CD14-positive monocyte (primary cell): ENCODE data around the gene MMAB. TPM values are rescaled to one million over a fixed set of nuclear protein-coding genes. Genes with fewer than 3 reads are reported as not detected.

Experiments
- DNase-seq, 3 donors: peaks; one replicate each; pipeline ENCODE4 v3.0.0-alpha.2; 2011 to 2022
- H2AFZ ChIP-seq: 2 replicates; pipeline ENCODE4 v1.6.0; 2012; ENCODE audit warnings: mild to moderate bottlenecking, low read depth, low read length, inconsistent platforms; ENCODE audit not compliant: insufficient read depth, poor library complexity, severe bottlenecking
- H3K27ac ChIP-seq, 2 donors: 1 replicate in 1 of 2; 2 replicates in 1 of 2; pipeline ENCODE4 v1.5.1; 2012 to 2013; ENCODE audit warnings: low read length in 2 of 2, control low read depth in 1 of 2, inconsistent platforms in 1 of 2, low read depth in 1 of 2, mild to moderate bottlenecking in 1 of 2
- H3K27me3 ChIP-seq, 2 donors: one replicate each; pipeline versions ENCODE4 v1.6.0 to v1.6.1; 2011 to 2013; ENCODE audit warnings: low read length in 2 of 2; ENCODE audit not compliant: control insufficient read depth in 2 of 2, insufficient read depth in 2 of 2
- H3K36me3 ChIP-seq, 2 donors: replicated peaks in 1 of 2; 1 replicate in 1 of 2; 2 replicates in 1 of 2; pipeline versions ENCODE4 v1.5.1 to v1.6.1; 2012 to 2013; ENCODE audit warnings: low read length in 2 of 2, control low read depth in 1 of 2, inconsistent platforms in 1 of 2, mild to moderate bottlenecking in 1 of 2; ENCODE audit not compliant: insufficient read depth in 2 of 2, control insufficient read depth in 1 of 2
- H3K4me1 ChIP-seq, 2 donors: 1 replicate in 1 of 2; 2 replicates in 1 of 2; pipeline versions ENCODE4 v1.5.1 to v1.6.1; 2012 to 2013; ENCODE audit warnings: low read length in 2 of 2, control low read depth in 1 of 2, inconsistent platforms in 1 of 2, mild to moderate bottlenecking in 1 of 2, moderate library complexity in 1 of 2; ENCODE audit not compliant: insufficient read depth in 2 of 2, control insufficient read depth in 1 of 2
- H3K4me2 ChIP-seq: replicated peaks from 2 replicates; pipeline ENCODE3; 2012; ENCODE audit warnings: low read length, moderate library complexity, mild to moderate bottlenecking; ENCODE audit not compliant: poor library complexity, severe bottlenecking; ENCODE audit errors: extremely low read depth
- H3K4me3 ChIP-seq, 3 experiments: fragments of 200-600 bp in 1 of 3; sonication (generic) in 1 of 3; replicated peaks in 1 of 3; 1 replicate in 2 of 3; 2 replicates in 1 of 3; pipeline ENCODE4 v1.5.1; 2011 to 2013; ENCODE audit warnings: low read length in 3 of 3, mild to moderate bottlenecking in 3 of 3, control low read depth in 2 of 3, low read depth in 2 of 3, inconsistent platforms in 1 of 3, moderate library complexity in 1 of 3
- H3K79me2 ChIP-seq: 2 replicates; pipeline ENCODE4 v1.6.0; 2012; ENCODE audit warnings: mild to moderate bottlenecking, control low read depth, inconsistent platforms, low read length, moderate library complexity; ENCODE audit not compliant: insufficient read depth
- H3K9ac ChIP-seq: 2 replicates; pipeline ENCODE4 v1.6.0; 2017; ENCODE audit warnings: low read length, mild to moderate bottlenecking; ENCODE audit not compliant: insufficient read depth, poor library complexity, severe bottlenecking
- H3K9me3 ChIP-seq, 2 donors: replicated peaks in 1 of 2; 1 replicate in 1 of 2; 2 replicates in 1 of 2; pipeline versions ENCODE4 v1.5.1 to v1.6.1; 2012 to 2013; ENCODE audit warnings: low read length in 2 of 2, control low read depth in 1 of 2; ENCODE audit not compliant: control insufficient read depth in 1 of 2, insufficient read depth in 1 of 2
- H4K20me1 ChIP-seq: 2 replicates; pipeline ENCODE4 v1.6.0; 2012; ENCODE audit warnings: mild to moderate bottlenecking, low read length, control low read depth, moderate library complexity; ENCODE audit not compliant: insufficient read depth
- H3K27ac Mint-ChIP-seq, 7 donors: one replicate each; pipeline ENCODE4 v1.8.0; 2020; ENCODE audit warnings: mild to moderate bottlenecking in 7 of 7, mixed read lengths in 7 of 7, moderate library complexity in 6 of 7, inconsistent platforms in 2 of 7
- H3K27me3 Mint-ChIP-seq, 3 donors: one replicate each; pipeline ENCODE4 v1.8.0; 2021 to 2022; ENCODE audit warnings: low read depth in 3 of 3, mild to moderate bottlenecking in 3 of 3, mixed read lengths in 3 of 3, moderate library complexity in 3 of 3, inconsistent platforms in 1 of 3
- H3K36me3 Mint-ChIP-seq, 2 donors: one replicate each; pipeline ENCODE4 v1.8.0; 2020; ENCODE audit warnings: mixed read lengths in 2 of 2, inconsistent platforms in 1 of 2, mild to moderate bottlenecking in 1 of 2
- H3K4me1 Mint-ChIP-seq: one replicate; pipeline ENCODE4 v1.8.0; 2020; ENCODE audit warnings: mild to moderate bottlenecking, mixed read lengths
- H3K4me3 Mint-ChIP-seq, 2 donors: one replicate each; pipeline ENCODE4 v1.8.0; 2020; ENCODE audit warnings: mild to moderate bottlenecking in 2 of 2, mixed read lengths in 2 of 2, moderate library complexity in 1 of 2
- H3K9me3 Mint-ChIP-seq, 7 donors: one replicate each; pipeline ENCODE4 v1.8.0; 2020 to 2022; ENCODE audit warnings: mixed read lengths in 7 of 7, mild to moderate bottlenecking in 6 of 7, moderate library complexity in 6 of 7, inconsistent platforms in 2 of 7
- CTCF ChIP-seq: fragments of 200-600 bp; IDR thresholded peaks from one replicate; pipeline ENCODE4 v1.8.0; 2022; ENCODE audit warnings: antibody characterized with exemption, mild to moderate bottlenecking
- WGBS: methylation state at CpG from one replicate; pipeline ENCODE4 v1.1.5; 2013; ENCODE audit warnings: missing lambda C conversion rate; ENCODE audit not compliant: insufficient coverage; 5-methylcytosine and 5-hydroxymethylcytosine counted together
- intact Hi-C, 2 donors: fragments of 100-400 bp; cut with micrococcal nuclease; formaldehyde crosslinking; loops; one replicate each; pipeline versions ENCODE4 v1.15.0 to v1.15.1; 2023
- polyA plus RNA-seq, 3 donors: library from polyadenylated mRNA; depleted of rRNA in 1 of 3; unstranded in 2 of 3; stranded (reverse) in 1 of 3; fragments of 300-500 nt in 2 of 3; fragments of >200 nt in 1 of 3; fragmentation: Illumina TruSeq in 2 of 3; gene quantifications; 1 replicate in 2 of 3; 2 replicates in 1 of 3; pipeline ENCODE4 v1.2.3, GENCODE V29; 2012 to 2021

The MMAB gene
- polyA plus RNA-seq, 3 donors: 5.0 to 15.6 (median 12.4) TPM

DNA sequence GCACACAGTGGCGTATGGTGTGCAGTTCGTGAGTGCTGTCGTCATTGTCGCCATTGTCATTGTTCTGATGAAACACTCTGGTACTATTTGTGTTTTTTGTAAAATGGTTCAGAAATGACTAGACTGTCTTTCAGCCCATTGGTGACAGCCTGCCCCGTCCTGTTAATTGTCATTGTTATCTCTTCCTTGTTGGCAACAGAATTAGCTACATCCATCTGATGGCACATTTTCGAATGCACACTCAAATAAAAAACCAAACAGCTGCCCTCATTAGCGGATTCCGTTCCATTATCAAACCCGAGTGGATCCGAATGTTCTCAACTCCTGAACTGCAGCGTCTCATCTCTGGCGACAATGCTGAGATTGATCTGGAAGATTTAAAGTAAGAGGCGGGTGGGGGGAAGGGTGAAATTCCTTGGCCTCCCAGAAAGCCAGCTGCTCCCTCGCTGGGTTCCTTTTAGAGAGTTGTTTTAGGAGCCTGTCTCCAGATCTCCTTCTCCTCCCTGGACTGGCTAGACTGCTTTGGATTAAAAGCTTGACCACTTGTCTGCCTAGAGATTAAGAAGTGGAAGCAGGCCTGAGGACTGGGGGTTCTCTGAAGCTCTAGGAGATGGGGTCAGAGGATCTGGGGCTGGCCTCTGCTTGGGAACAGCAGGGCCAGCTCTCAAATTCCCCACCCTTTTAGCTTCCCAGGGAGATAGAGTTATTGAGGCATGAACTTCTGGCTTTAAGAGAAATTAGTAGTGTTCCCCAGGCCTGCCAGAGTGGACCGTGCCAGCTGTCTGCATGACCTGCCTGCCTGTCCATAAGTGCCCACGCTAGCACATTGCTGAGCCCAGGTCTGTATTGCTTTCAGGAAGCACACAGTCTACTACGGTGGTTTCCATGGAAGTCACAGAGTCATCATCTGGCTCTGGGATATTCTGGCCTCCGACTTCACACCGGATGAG lies 43.3 kb downstream of the MMAB start:
- 99% methylated on average over 12 of the region's 19 CpGs for WGBS
- Mint-ChIP-seq H3K27me3 (peaks cover 0 to 3% (median 0%) of the 10 kb centered on the region in 3 donors), H3K27ac (peak overlapping the region in 1 of 7 donors; percentile 6), H3K9me3 (no peaks in the 10 kb centered on the region), H3K36me3 (peaks cover 70 to 87% of the 10 kb centered on the region in 2 donors), H3K4me3 (no peak overlapping the region), H3K4me1 (no peaks in the 10 kb centered on the region)
- Histone ChIP-seq H3K4me2 (no peak overlapping the region), H3K4me1 (no peaks in the 10 kb centered on the region), H3K9ac (no peak overlapping the region), H3K4me3 (no peak overlapping the region), H3K79me2 (no peaks in the 10 kb centered on the region), H4K20me1 (no peaks in the 10 kb centered on the region), H3K27me3 (no peaks in the 10 kb centered on the region), H3K9me3 (no peaks in the 10 kb centered on the region), H3K27ac (no peak overlapping the region), H3K36me3 (peaks cover 59 to 100% of the 10 kb centered on the region in 2 donors), H2AFZ (no peak overlapping the region)
- no peak for DNase-seq
- no peak for TF ChIP-seq CTCF
- intact Hi-C loops: no loop called here

DNA sequence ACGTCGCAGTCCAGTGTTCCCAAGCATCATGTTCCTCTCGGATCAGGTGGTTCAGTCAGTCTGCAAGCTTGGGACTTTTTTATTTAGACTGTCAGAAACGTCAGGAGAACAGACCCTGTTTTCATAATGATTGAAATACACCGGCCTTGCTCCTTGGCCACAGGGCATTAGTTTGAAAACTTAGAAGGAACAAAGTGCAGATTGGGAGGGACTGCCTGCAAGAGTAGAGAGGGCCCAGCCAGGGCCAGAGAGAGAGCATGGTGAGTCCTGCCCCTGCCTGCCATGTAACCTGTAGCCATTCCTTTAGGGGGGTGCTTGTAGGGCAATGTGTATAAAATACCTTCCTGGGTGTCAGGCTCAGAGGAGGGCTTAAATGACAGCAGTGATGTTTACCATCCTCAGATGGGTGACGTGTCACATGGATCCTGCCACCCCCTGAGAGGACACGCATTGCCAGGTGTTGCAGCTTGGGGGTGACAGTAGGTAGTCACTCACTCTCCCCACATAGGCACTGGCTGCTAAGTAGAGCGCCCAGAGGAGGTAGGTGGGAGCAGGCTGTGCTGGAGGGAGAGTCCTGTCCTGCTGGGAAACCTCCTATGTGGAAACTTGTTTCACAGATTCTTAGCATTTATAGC lies 45.7 kb downstream of the MMAB start:
- no peaks in the 10 kb centered on the region for H3K27me3 ChIP-seq
- peaks cover 77 to 91% of the 10 kb centered on the region in 2 donors for H3K36me3 Mint-ChIP-seq
- WGBS: 100% methylated on average over 6 of the region's 8 CpGs

More for the DNA sequence above, 45.7 kb downstream of the MMAB start:
- H4K20me1 ChIP-seq: no peaks in the 10 kb centered on the region
- TF ChIP-seq CTCF: no peak
- intact Hi-C loops: no loop called here
- H3K36me3 ChIP-seq: peaks cover 63 to 100% of the 10 kb centered on the region in 2 donors
- Mint-ChIP-seq H3K4me3 (no peak overlapping the region), H3K4me1 (no peaks in the 10 kb centered on the region), H3K9me3 (no peaks in the 10 kb centered on the region), H3K27ac (peak overlapping the region in 2 of 7 donors; percentile 33 to 70), H3K27me3 (peaks cover 0 to 2% (median 0%) of the 10 kb centered on the region in 3 donors)
- no peaks in the 10 kb centered on the region for H3K79me2 ChIP-seq
- no peak overlapping the region for H3K27ac ChIP-seq
- no peaks in the 10 kb centered on the region for H3K4me1 ChIP-seq
- no peaks in the 10 kb centered on the region for H3K9me3 ChIP-seq
- no peak overlapping the region for H2AFZ ChIP-seq
- H3K4me3 ChIP-seq: no peak overlapping the region
- no peak overlapping the region for H3K4me2 ChIP-seq
- no peak for DNase-seq
- no peak overlapping the region for H3K9ac ChIP-seq
